Activated T-cell treated with anti-CD3 and anti-CD28 coated beads for 4 hours (primary cell): ENCODE measurements around the gene OSER1.
"Not testable (repeated sequence)": the region's sequence is repeated elsewhere in the genome, so short reads cannot be mapped to it uniquely, and the experiment has no call there.

Source experiments
- DNase-seq: peaks from one replicate; pipeline ENCODE4 v3.0.0-alpha.2; 2020

Gene OSER1

DNA sequence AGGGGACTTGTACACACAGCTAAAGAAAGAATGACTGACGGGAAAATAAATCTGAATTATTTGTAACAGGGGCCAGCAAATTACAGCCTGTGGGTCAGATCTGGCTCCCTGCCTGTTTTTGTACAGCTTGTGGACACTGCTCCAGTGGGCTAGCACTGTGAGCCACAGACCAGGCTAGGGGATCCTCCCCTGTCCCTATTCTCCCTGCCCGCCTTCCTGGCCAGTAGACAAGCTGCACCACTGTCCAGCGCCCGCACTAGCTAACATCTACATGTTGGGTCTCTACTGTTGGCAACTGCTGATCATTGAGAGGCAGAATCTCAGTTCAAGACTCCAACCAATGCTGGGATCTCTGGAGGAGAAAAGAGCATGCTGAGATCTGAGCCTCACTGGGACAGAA lies 10.7 kb downstream of the OSER1 start:
- no peak for DNase-seq

DNA sequence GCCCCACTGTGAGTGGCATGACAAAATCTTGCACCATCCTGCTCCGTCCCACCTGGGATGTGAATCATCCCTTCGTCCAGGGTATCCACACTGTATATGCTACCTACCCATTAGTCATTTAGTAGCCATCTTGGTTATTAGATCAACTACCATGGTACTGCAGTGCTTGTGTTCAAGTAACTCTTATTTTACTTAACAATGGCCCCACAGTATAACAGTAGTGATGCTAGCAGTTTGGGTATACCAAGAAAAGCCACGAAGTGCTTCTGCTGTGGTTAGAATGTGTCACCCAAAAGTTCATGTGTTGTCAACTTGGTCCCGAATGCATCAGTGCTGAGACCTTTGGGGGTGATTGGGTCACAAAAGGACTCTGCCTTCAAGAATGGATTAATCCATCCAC lies 11.7 kb downstream of the OSER1 start:
- no peak for DNase-seq

DNA sequence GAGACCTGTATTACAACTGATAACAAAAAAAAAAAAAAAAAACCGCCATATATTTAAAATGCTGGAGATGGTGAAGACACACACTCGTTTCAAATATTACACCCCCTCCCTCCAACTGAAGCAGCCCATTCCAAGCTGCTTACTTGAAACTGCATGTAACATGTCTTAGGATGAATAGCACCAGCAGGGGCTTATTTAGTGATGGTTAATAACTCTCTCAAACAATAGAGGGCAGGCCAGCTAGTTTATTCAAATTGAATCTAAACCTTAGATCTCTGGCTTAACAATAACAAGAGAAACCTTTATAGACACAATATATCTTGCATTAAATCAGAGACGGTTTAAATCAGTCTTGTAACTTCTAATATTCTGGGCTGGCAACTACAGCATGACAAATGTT lies 14.3 kb downstream of the OSER1 start:
- no peak for DNase-seq

DNA sequence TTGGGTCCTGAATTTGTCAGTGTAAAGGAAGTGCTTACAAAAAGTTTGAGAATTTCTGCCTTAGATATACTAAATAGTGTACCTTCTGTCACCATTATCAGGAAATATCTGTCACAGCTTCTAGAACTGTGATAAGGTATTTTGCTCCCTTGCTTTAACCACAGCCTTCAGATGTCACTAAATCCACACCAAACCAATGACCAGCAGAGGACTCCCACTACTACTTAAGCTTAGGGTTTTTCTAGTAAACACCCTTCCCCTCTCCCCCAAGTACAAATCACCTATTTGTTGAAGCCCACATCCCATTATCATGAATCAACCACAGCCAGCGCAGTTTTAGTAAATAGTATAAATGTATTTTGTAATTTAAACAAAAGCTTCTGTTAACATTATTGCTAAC lies 15.0 kb downstream of the OSER1 start:
- no peak for DNase-seq

DNA sequence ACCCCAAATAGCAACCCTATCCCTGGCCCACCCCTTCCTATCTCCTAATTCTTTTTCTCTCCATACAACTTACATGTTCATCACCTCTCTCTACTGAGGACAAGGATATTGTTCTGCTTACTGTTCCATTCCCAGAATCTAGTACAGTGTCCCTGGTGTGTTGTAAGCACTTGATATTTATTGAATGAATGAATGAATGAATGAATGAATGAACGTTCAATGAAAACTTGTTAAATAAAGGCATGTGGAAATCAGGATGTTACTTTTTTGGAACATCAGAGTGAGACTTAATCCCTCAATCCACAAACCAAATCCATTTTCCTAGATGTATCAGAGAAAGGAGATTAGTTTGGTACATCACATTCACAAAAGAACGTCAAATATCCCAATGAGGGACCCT lies 16.8 kb downstream of the OSER1 start:
- no peak for DNase-seq

DNA sequence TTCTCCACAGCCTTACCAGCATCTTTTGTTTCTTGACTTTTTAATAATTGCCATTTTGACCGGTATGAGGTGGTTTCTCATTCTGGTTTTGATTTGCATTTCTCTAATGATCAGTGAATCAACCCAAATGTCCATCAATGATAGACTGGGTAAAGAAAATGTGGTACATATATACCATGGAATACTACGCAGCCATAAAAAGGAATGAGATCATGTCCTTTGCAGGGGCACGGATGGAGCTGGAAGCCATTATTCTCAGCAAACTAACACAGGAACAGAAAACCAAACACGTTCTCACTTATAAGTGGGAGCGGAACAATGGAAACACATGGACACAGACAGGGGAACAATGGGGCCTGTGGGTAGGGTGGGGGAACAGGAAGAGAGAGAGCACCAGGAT lies 18.9 kb downstream of the OSER1 start:
- DNase-seq = not testable (repeated sequence)

DNA sequence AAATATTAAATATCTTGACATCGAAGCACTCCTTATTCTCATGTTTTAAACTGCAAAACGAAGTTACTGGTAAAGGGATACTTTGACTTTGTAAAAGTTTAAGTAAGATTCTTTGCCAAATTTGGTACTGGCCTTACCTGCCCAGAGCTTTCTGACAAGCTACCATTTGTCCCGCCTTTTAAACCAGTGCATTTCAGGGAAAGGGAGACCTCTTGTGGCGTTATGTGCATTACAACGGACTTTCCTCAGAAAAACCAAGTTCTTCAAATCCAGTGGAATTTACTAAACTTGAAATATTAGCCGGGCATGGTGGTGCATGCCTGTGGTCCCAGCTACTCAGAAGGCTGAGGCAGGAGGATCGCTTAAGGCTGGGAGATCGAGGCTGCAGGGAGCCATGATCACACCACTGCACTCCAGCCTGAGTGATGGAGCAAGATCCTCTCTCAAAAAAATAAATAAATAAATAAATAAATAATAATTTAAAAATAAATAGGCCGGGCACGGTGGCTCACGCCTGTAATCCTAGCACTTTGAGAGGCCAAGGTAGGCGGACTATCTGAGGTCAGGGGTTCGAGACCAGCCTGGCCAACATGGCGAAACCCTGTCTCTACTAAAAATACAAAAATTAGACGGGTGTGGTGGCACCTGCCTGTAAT lies 20.2 kb downstream of the OSER1 start:
- DNase-seq = peak; percentile 44

DNA sequence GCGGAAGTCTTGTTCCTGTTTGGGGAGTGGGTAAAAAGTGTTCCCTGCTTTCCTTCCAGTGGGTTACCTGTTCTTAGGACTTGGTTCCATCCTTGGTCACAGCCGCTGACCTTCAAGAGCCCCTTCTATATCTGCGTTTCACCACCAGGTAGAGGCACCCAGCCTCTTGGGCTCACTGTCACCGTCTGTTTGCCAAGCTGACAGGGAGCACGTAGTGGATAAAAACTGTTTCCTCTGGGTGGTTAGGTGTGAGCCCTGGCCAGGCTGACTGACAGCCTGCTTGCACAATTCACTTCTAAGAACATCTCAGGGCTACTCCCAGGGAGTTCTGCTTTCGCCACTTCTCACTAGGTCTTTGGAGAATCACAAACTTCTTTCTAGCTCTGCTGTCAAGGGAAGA lies 21.8 kb downstream of the OSER1 start:
- no peak for DNase-seq

DNA sequence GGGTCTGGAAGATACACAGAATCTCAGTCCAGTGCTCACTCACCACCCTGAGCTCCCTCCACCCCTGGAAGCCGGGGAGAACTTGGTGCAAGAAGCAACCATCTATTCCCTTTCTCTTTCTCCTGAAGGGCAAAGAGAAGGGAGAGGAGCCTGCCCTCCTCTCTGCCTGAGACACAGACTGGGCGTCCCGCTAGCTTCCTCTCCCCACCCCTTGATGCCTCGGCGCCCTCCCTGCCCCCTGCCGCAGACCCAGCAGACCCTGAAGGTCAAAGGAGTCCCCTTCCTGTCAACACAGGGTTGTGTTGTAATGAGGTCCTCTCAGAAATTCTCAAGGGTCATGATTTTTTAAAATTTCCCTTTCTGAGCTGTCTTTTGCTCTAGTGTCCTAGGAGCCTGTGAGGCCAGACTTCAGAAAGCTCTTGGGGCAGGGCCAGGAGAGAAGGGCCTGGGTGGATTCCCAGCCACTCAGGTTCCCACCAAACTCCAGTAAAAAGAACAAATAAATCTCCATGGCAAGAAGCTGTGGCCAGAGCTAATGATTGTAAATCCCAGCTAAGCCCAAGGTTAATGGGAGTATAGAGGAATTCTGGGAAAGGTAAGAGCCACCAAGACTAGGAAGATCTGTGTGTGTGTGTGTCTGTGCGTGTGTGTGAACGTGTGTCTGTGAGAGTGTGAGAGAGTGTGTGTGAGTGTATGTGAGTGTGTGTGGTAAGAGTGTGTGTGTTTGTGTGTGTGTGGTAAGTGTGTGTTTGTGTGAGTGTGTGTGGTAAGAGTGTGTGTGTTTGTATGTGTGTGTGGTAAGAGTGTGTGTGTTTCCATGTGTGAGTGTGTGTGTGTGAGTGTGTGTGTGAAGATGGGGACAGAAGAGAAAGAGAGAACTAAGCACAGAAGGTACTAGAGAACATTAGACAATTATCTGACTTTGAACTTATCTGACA lies 22.5 kb downstream of the OSER1 start:
- DNase-seq = no peak

DNA sequence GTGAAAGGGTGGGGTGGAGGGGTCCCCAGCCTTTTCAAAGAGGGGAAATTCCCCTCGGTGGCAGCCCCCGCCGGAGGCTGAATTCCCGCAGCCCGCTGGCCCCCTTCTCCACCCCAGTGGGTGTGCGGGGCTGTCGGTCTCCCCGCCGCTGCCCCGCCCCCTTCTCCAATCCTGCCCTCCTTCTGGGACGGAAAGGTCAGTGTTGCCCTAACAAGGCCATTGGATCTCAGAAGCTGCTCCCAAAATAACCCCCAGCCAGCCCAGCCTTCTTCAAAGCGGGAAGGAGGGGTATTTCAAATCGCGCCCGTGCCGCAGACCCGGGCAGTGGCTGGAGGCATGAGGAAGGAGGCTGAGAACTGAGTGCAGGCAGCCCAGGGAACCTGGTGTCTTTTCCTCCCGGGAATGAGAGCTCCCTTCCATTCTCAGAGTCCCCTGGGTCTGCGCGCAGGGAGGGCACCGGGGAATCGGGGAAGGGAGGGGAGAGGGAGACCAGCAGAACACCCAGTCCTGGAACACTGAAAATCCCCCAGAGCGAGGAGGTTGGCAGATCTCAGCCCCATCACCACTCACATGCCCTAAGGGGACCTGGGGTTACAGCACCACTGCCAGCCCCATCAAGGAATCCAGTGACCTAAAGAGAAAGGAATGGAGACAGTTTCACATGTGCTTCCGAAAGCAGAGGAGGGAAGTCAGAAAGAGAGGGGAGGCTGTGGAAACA lies 23.4 kb downstream of the OSER1 start, which contains the start of gene JPH2:
Gene JPH2 (minus strand): TSS at position 135 of the 718 bp plus-strand sequence. CDS start 483 bp downstream, outside the sequence.
- no peak for DNase-seq

DNA sequence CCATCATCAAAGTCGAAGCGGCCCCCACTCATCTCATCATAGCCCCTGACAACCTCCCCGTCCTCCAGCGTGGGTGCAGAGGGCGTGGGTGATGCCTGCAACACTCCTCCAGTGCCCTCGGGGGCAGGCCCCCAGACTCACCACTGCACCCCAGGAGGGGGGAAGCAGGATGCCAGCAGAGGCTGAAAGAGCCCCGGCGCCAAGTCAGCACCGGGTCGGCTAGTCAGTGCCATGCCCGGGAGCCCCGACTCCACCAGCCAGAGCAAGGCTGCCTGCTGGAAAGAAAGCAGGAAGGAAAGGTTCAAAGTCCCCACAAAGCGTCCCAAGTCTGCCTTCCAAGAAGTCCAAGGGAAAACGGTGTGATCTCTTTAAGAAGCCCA lies 23.9 kb downstream of the OSER1 start:
- no peak for DNase-seq

DNA sequence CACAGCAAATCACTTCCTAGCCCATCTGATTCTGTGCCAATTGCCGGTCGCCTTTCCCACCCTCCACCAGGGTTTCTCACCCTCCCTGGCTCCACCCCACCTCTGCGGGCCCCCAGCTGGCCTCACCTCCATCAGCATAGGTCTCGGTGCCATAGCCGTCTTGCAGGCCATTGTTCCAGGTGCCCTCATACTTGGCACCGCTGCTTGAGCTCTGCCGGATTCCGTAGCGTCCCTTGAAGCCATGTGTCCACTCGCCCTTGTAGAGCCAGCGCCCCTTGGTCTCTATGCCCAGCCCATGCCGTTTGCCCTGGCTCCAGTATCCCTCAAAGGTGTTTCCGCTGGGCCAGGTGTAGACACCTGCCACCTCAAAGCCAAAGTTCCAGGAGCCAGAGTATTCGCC lies 24.4 kb downstream of the OSER1 start:
- DNase-seq = no peak

DNA sequence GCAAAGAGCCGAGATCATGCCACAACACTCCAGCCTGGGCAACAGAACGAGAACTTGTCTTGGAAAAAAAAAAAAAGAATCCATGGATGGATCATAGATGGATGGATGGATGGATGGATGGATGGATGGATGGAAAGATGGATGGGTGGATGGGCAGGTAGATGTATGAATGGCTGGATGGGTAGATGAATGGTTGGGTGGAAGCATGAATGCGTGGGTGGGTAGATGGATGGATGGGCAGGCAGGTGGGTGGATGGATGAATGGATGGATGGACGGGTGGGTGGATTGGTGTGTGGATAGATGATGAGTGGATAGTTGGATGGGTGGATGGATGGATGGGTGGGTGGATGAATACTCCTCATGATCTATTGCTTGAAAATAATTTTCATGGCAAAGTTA lies 25.0 kb downstream of the OSER1 start:
- DNase-seq = no peak

DNA sequence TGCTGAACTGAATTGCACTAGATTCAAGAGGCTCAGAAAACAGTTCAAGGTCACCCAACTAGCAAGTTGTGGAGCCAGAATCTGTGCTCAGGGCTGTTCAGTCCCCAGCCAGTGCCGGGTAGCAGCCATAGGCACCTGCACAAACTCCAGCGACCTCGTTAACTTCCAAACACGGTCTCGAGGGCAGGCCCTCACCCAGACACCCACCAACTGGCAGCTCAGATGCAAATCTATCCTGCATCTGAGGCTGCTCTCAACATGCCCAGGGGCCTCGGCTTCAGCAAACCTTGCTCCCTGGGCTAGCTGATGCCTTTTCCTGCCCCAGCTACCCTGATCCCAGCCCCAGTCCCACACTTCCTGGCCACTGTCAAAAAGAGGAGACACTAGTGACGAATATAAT lies 27.3 kb downstream of the OSER1 start:
- DNase-seq = no peak

DNA sequence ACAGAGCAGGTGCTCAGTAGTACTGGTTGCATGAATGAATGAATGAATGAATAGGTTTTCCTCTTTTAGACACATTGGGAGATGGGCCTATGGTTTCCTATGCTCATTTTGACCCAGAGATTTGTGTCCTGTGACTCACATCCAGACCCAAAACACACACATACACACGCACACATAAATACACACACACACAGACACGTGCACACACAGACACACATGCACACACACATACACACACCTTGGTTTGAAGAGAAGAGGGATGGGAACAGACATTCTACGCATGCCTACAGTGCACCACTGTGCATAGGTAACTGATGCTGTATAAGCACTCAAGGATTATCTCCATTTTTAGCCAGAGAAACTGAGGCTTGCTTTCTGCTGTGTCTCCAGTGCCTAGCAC lies 27.7 kb downstream of the OSER1 start:
- DNase-seq = no peak

DNA sequence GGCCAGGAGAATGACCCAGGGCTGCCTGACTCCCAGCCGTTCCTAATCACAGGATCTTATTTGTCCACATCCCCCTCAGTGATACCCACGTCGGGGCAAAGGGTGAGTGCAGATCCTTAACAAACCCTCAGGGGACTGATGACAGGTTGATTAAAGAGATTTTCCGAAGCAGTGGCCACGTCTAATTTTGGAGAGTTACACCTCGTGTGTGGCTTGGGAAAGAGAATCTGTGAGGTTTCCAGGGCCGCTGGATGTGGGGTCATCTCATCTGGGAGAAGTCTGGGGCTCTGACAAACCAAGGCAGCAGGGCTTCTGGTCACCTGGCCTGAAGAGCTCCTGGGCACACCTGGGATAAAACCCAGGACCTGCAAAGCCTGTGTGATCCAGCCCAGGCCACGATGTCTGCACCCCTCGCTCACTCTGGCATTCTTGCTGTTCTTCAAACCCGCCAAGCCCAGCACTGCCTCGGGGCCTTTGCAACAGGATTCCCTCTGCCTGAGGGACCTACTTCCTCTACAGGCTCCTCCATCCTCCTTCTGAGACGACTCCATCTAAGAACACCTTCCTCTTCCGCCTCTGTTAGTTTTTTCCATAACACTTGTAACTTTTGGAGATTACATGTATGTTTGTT lies 28.3 kb downstream of the OSER1 start:
- DNase-seq = no peak

DNA sequence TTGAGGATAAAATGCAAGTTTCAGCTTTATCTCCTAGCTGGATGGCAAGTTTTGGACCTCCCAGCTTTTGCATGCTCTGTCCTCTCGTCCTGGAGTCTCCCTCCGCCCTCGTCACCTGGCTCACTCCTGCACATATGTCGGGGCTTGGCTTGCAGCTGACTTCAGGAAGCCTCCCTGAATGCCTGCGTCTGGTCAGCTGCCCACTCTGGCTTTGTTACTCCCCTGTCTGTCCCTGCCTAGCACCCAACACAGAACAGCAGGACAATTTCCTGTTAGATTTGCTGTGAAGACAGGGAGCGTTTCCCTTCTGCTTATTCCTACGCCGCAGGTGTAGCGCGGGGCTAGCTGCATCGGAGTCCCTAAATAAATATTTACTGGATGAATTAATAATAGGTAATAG lies 29.0 kb downstream of the OSER1 start:
- DNase-seq = no peak

DNA sequence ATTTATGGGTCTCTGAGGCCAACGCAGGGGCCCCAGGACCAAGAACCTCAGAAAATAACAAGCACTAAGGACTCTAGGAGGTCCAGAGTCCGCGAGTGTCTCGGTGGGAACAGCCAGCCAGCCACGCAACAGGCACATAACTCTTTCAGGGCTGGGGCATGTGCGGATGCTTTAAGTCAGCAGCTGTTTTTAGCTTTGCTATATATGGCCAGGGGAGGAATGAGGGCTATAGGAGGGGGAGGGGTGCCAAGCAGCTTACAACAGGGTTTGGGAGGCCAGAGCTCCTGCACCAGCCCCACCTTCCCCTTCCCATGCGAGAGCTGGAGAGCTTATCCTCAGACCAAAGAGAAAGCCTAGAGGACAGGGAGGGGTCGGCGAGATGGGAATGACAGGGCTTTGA lies 29.8 kb downstream of the OSER1 start:
- DNase-seq = no peak

DNA sequence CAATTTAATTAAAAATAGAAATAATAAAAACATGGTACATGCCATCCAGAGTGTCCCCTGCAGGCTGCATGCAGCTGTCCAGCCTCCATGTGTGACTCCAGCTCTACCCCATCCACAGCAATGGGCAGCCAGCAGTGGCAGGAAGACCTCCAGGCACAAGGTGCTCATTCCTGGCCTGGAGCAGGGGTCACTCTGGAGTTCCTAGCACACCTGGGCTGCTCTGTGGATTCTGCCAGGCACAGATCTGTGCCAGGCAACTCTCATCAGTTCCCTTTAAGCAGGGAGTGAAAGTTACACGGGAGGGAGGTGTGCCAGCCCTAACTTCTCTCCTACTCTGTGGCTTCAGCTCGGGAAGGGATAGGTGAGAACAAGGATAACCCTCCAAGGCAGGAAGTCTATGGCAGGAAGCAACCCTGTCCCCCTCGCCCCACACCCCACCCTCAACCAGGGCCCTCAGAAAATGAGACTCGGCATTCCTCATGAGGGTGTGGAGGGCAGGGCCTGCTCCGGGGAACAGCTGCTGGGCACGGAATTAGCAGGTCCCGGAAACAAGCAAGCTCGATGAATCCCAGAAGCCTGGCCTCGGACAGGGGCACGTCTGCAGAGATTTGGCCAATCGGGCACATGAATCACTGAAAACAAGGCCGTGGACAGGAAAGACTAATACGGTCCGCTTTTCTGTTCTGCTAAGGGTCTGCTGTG lies 33.6 kb downstream of the OSER1 start:
- DNase-seq = no peak

DNA sequence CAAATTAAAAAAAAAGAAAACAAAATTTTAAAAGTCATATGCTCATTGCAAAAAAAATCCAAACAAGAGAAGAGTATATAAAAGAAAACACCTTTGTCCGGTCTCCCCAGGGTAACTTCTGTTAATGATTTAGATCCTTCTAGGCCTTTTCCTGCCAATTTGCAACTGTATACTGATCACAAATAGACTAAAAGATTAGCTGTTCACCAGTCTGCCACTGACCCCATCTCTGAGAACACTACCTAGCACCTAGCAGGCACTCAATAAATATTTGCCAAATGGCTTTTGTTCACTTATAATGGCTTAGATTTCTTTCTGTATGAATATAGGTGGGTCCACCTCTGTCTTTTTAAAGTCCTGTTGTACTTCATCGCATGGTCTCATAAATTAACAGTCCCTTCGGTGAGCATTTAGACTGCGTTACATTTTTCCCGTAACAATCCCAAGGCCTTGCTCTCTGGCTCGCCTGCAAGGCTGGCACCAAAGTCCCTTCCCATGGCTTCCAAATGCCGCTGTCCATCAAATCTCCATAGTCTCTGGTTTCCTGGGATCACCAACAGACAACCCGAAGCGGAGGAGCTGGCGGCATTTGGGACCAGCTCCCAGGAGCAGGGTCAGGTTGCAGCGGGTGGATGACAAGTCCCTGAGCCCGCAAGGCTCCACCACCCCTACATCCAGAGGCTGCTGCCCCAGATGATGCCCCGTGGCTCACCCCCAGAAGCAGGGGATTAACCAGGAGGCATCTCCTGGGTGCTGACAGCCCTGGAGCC lies 35.4 kb downstream of the OSER1 start:
- no peak for DNase-seq

DNA sequence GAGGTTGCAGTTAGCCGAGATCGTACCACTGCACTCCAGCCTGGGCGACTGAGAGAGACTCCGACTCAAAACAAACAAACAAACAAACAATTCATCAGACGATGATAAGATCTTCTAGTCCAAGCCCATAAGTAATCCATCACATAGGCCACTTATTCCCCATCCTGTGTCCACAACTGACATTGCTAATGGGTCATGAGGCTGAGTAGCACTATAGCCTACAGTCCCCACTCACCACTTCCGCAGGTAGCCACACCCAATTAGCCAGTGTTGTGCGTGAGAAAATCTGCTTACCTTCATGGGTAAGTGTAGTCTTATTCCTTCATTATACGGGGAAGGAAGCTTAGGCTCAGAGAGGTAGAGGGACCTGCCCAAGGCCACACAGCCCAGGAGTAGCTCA lies 36.7 kb downstream of the OSER1 start:
- no peak for DNase-seq

DNA sequence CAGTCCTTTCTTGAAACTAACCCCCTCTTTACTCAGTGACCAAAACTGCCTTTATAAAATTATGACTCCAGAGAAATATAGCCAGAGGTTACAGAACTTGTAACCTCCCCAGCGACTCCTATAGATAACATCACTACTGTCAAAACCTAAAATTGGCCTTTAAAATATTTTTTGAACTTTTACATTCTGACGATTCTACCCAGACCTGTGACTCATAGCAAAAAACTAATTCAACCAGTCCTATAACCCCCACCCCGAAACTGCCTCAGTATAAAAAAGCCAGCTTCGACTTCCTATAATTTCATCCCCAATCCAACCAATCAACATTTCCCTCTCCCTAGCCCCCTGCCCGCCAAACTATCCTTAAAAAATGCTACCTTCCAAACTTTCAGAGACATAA lies 37.5 kb downstream of the OSER1 start:
- DNase-seq = no peak
